HG03354 (cell line): ENCODE measurements around the gene CCN6.

Source experiments
- ATAC-seq: cut with Tn5 transposase; IDR thresholded peaks from one replicate; pipeline ENCODE4 v1.9.1; 2021; ENCODE audit warnings: mild to moderate bottlenecking; ENCODE audit not compliant: unreplicated experiment, poor library complexity, severe bottlenecking

Gene CCN6

DNA sequence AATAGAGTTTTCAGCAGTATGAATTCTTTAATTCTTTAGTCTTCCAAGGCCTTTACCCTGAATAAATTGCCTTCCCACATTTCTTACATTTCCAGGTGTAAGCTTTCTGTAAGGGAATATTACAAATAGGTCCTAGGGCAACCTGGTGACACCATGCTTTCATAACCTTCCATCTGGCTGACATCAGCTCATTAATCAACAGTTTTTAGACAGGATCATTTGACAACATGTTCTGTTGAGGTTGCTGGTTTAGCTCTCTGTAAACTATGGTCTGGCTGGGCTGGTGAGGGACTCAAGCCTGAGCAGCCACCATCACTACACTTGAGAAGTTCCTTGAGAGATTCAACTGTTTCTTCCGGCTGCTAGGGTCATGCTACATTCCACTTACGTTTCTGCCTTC, 52.7 kb downstream of the CCN6 start:
- no peak for ATAC-seq

DNA sequence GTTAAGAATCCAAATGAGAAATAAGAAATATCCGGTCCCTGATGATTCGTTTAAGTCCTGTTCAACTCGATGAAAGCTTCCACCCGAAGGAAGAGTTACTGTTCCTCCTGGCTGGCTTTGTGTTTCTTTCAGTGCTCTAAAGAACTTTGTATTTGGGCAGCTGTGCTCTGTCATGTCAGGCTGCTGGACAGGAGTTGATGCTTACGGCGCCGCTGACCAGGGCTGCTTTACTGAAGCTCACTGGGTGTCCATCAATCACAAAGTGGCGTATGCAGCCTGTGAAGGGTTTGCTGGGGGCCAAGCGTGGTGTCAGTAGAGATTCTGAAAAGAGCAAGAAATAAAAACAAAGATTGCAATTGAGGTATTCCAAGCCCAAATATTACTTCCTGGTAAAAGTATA, 55.4 kb downstream of the CCN6 start:
- ATAC-seq, result no peak

DNA sequence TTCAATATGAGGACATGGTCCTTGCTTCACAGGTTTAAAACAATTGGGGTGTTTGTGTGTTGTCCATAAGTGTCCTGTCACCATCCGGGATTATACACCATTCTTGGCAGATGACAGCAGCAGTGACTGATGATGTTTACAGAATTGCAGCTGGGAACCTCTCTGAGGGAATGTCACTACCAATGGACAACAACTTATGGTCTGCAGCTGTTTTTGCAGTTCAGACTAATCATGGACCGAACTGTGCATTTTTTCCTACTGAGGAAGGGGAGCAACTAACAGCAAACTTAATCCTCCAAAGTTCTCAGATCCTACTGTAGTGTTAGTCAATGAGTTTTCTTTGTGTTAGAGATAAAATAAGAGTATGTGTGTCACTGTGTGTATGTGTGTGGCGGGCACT, 59.5 kb downstream of the CCN6 start:
- ATAC-seq, result no peak

DNA sequence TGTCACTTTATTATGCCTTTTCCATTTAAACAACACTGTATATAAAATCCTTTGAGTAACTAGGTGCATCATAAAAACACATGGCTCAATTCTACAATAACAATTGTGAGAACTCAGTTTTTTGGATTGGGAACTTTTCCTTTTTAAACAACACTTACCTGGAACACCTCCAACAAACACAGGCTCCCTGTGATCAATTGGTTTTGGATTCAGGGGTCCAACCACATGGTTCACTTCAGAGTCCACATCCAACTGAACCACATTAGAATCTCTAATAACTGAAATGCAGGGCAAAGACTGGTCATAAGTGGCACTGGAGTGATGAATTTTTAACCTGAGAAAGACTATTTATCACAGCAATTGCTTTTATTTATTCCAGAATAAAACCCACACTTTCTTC, 60.0 kb downstream of the CCN6 start:
- no peak for ATAC-seq

GRCh38 chr6:112114577-112115223, 60.8 kb downstream of the CCN6 start:
- no peak for ATAC-seq

GRCh38 chr6:112116221-112116620, 62.3 kb downstream of the CCN6 start:
- ATAC-seq, result no peak

- no peak for ATAC-seq
Observed at GRCh38 chr6:112117554-112117953, 63.6 kb downstream of the CCN6 start.

GRCh38 chr6:112118034-112118433, 64.1 kb downstream of the CCN6 start:
- no peak for ATAC-seq
